HEK293 (cell line): ENCODE results near the gene SLC7A4.

Experiments used
- CTCF ChIA-PET: fragments of 350-600 bp; formaldehyde crosslinking; extraction: SDS; loops from one replicate; lab custom pipeline; 2021; ENCODE audit warnings: antibody characterized with exemption; lab: Yijun Ruan, JAX
- POLR2A ChIA-PET: fragments of 300-600 bp; formaldehyde crosslinking; extraction: SDS; loops from one replicate; lab custom pipeline; 2020; ENCODE audit warnings: antibody characterized with exemption, inconsistent platforms; lab: Yijun Ruan, JAX
- H3K27ac ChIP-seq: fragments of 200-500 bp; sonication (Bioruptor generic); 2 replicates; pipeline ENCODE4 v1.5.1; 2014; ENCODE audit warnings: low read depth, low read length, control low read depth, inconsistent platforms; ENCODE audit errors: extremely low read depth
- H3K36me3 ChIP-seq, 2 experiments: fragments of 200-500 bp in 1 of 2; sonication (Bioruptor generic) in 1 of 2; 1 replicate in 1 of 2; 2 replicates in 1 of 2; pipeline ENCODE4 v1.5.1; 2014 to 2017; ENCODE audit warnings: inconsistent platforms in 2 of 2, low read length in 2 of 2; ENCODE audit not compliant: control insufficient read depth in 2 of 2, insufficient read depth in 1 of 2
- H3K4me1 ChIP-seq: fragments of 200-500 bp; sonication (Bioruptor generic); 2 replicates; pipeline ENCODE4 v1.5.1; 2014; ENCODE audit warnings: mild to moderate bottlenecking, low read length, inconsistent platforms; ENCODE audit not compliant: control insufficient read depth, insufficient read depth
- H3K4me3 ChIP-seq: 2 replicates; pipeline ENCODE4 v1.5.1; 2011; ENCODE audit warnings: low read depth, mild to moderate bottlenecking, control low read depth, low read length, moderate library complexity
- H3K9me3 ChIP-seq: fragments of 200-500 bp; sonication (Bioruptor generic); 2 replicates; pipeline ENCODE4 v1.5.1; 2014; ENCODE audit warnings: low read depth, low read length, inconsistent platforms; ENCODE audit not compliant: control insufficient read depth, insufficient read depth
- GLIS1 ChIP-seq: fragments of 450-650 bp; formaldehyde crosslinking; IDR thresholded peaks from 2 replicates; pipeline ENCODE4 v1.5.1; 2016; ENCODE audit warnings: missing biosample characterization, missing genetic modification characterization
- PATZ1 ChIP-seq: fragments of 450-650 bp; formaldehyde crosslinking; IDR thresholded peaks from 2 replicates; pipeline ENCODE4 v1.5.1; 2016; ENCODE audit warnings: missing biosample characterization, missing genetic modification characterization
- SCRT2 ChIP-seq: fragments of 450-650 bp; formaldehyde crosslinking; IDR thresholded peaks from 2 replicates; pipeline ENCODE4 v1.5.1; 2016; ENCODE audit warnings: missing biosample characterization, missing genetic modification characterization
- TCF7L2 ChIP-seq: IDR thresholded peaks from 2 replicates; pipeline ENCODE4 v1.6.1; 2011; ENCODE audit warnings: low read depth, mild to moderate bottlenecking, inconsistent platforms, low read length, moderate library complexity, borderline replicate concordance
- ZBTB10 ChIP-seq: fragments of 450-650 bp; formaldehyde crosslinking; IDR thresholded peaks from 2 replicates; pipeline ENCODE4 v1.5.1; 2016; ENCODE audit warnings: missing biosample characterization, missing genetic modification characterization
- ZBTB20 ChIP-seq: fragments of 450-650 bp; formaldehyde crosslinking; IDR thresholded peaks from 2 replicates; pipeline ENCODE4 v1.5.1; 2016; ENCODE audit warnings: missing biosample characterization, missing genetic modification characterization
- ZNF112 ChIP-seq: fragments of 450-650 bp; formaldehyde crosslinking; IDR thresholded peaks from 2 replicates; pipeline ENCODE4 v1.5.0; 2017; ENCODE audit warnings: missing biosample characterization, missing genetic modification characterization
- ZNF248 ChIP-seq: fragments of 450-650 bp; formaldehyde crosslinking; IDR thresholded peaks from 2 replicates; pipeline ENCODE4 v1.5.1; 2017; ENCODE audit warnings: missing biosample characterization, missing genetic modification characterization
- ZNF280D ChIP-seq: fragments of 450-650 bp; formaldehyde crosslinking; IDR thresholded peaks from 2 replicates; pipeline ENCODE4 v1.5.1; 2016; ENCODE audit warnings: missing biosample characterization, missing genetic modification characterization
- ZNF558 ChIP-seq: fragments of 450-650 bp; formaldehyde crosslinking; IDR thresholded peaks from 2 replicates; pipeline ENCODE4 v1.5.1; 2016; ENCODE audit warnings: missing biosample characterization, missing genetic modification characterization
- ZNF777 ChIP-seq: fragments of 450-650 bp; formaldehyde crosslinking; IDR thresholded peaks from 2 replicates; pipeline ENCODE4 v1.5.1; 2017; ENCODE audit warnings: missing biosample characterization, missing genetic modification characterization, borderline replicate concordance

The SLC7A4 gene

GRCh38 chr22:20995329-20996030, 36.9 kb downstream of the SLC7A4 start:
- CTCF ChIA-PET = no interaction called here
- TF ChIP-seq ZBTB20 (tag by site-specific recombination) (no peak), GLIS1 (tag by site-specific recombination) (no peak), SCRT2 (tag by site-specific recombination) (no peak), ZBTB10 (tag by site-specific recombination) (no peak), ZNF777 (no peak), PATZ1 (tag by site-specific recombination) (no peak), ZNF558 (tag by site-specific recombination) (no peak), ZNF248 (tag by site-specific recombination) (no peak), ZNF112 (tag by site-specific recombination) (no peak)

GRCh38 chr22:20994902-20995241, 37.5 kb downstream of the SLC7A4 start:
- ChIA-PET CTCF (no interaction called here), POLR2A (interaction anchor here (0.5 to 3.0 kb wide), 2 partner anchors 8 to 12 kb away, joined by 4 to 13 read pairs; partner anchors contain the start of gene LZTR1)
- H3K4me1 ChIP-seq = no peaks in the 10 kb centered on the region
- no peak overlapping the region for H3K27ac ChIP-seq
- no peak overlapping the region for H3K4me3 ChIP-seq
- H3K9me3 ChIP-seq = no peaks in the 10 kb centered on the region
- peaks cover 0 to 98% of the 10 kb centered on the region in 2 experiments; a peak in 1 of 3 replicates for H3K36me3 ChIP-seq
- TF ChIP-seq ZNF280D (tag by site-specific recombination) (no peak), TCF7L2 (no peak)

More at GRCh38 chr22:20995329-20996030, 36.9 kb downstream of the SLC7A4 start:
- Histone ChIP-seq H3K36me3 (peaks cover 0 to 98% of the 10 kb centered on the region in 2 experiments; a peak in 1 of 3 replicates), H3K4me3 (no peak overlapping the region), H3K9me3 (no peaks in the 10 kb centered on the region), H3K27ac (no peak overlapping the region), H3K4me1 (no peaks in the 10 kb centered on the region)
- POLR2A ChIA-PET = interaction anchor here (0.5 to 3.0 kb wide), 2 partner anchors 9 to 13 kb away, joined by 4 to 13 read pairs; partner anchors contain the start of gene LZTR1
